Brain microvascular endothelial cell (primary cell): Measurements from ENCODE around the gene RRAGD.

Experiments
- DNase-seq: peaks from one replicate; pipeline ENCODE4 v3.0.0-alpha.2; 2020
- H3K27ac ChIP-seq: fragments of 250-450 bp; sonication (Bioruptor Pico); 2 replicates; pipeline ENCODE4 v1.5.1; 2020; ENCODE audit warnings: mild to moderate bottlenecking, moderate library complexity
- H3K27me3 ChIP-seq: fragments of 250-450 bp; sonication (Bioruptor Pico); replicated peaks from 2 replicates; pipeline ENCODE4 v1.5.1; 2020; ENCODE audit warnings: mild to moderate bottlenecking
- H3K36me3 ChIP-seq: fragments of 250-450 bp; sonication (Bioruptor Pico); replicated peaks from 2 replicates; pipeline ENCODE4 v1.5.1; 2020; ENCODE audit warnings: mild to moderate bottlenecking
- H3K4me3 ChIP-seq: 2 replicates; pipeline ENCODE4 v1.5.1; 2011; ENCODE audit warnings: low read depth, mild to moderate bottlenecking, control low read depth, low read length, moderate library complexity
- CTCF ChIP-seq: IDR thresholded peaks from 2 replicates; pipeline ENCODE4 v1.5.1; 2011; ENCODE audit warnings: low read depth, mild to moderate bottlenecking, moderate library complexity, low read length, control low read depth, inconsistent platforms; ENCODE audit errors: missing control alignments
- in situ Hi-C: cut with HindIII; loops from 2 replicates; pipeline ENCODE4 v1.10.0; 2017; ENCODE audit warnings: low sequenced_read_pairs, low pct_ligation_motif_present

RRAGD gene

GRCh38 chr6:89393659-89394058 is 18.4 kb downstream of the RRAGD start:
- TF ChIP-seq CTCF, result no peak

GRCh38 chr6:89392823-89393222 is 19.2 kb downstream of the RRAGD start:
- DNase-seq, result no peak
- H3K4me3 ChIP-seq, result no peak overlapping the region
- no peak overlapping the region for H3K27ac ChIP-seq

More at GRCh38 chr6:89393659-89394058, 18.4 kb downstream of the RRAGD start:
- no peaks in the 10 kb centered on the region for H3K27me3 ChIP-seq
- DNase-seq, result no peak
- H3K27ac ChIP-seq, result no peak overlapping the region
- in situ Hi-C loops, result no loop called here
- no peaks in the 10 kb centered on the region for H3K36me3 ChIP-seq
- H3K4me3 ChIP-seq, result no peak overlapping the region

GRCh38 chr6:89388846-89389245 is 23.2 kb downstream of the RRAGD start:
- Histone ChIP-seq H3K4me3 (no peak overlapping the region), H3K36me3 (no peaks in the 10 kb centered on the region), H3K27ac (no peak overlapping the region), H3K27me3 (no peaks in the 10 kb centered on the region)
- in situ Hi-C loops, result no loop called here
- DNase-seq, result no peak
- TF ChIP-seq CTCF, result no peak

More at GRCh38 chr6:89392823-89393222, 19.2 kb downstream of the RRAGD start:
- H3K36me3 ChIP-seq, result no peaks in the 10 kb centered on the region
- in situ Hi-C loops, result no loop called here
- H3K27me3 ChIP-seq, result no peaks in the 10 kb centered on the region
- TF ChIP-seq CTCF, result no peak

- H3K27ac ChIP-seq, result no peak overlapping the region
- H3K36me3 ChIP-seq, result no peaks in the 10 kb centered on the region
- TF ChIP-seq CTCF, result no peak
- H3K4me3 ChIP-seq, result no peak overlapping the region
- in situ Hi-C loops, result no loop called here
- no peaks in the 10 kb centered on the region for H3K27me3 ChIP-seq
- DNase-seq, result no peak
Measured at GRCh38 chr6:89387516-89388201, 24.4 kb downstream of the RRAGD start.

- no peak overlapping the region for H3K4me3 ChIP-seq
- TF ChIP-seq CTCF, result no peak
- no peaks in the 10 kb centered on the region for H3K36me3 ChIP-seq
- no peak overlapping the region for H3K27ac ChIP-seq
- in situ Hi-C loops, result no loop called here
- H3K27me3 ChIP-seq, result no peaks in the 10 kb centered on the region
- no peak for DNase-seq
Measured at GRCh38 chr6:89386917-89387491, 25.1 kb downstream of the RRAGD start.
